H1 (cell line): ENCODE measurements around the gene SH3GL2.

Experiments
- CTCF ChIP-seq, 3 experiments: IDR thresholded peaks; 1 replicate in 2 of 3; 2 replicates in 1 of 3; pipeline versions ENCODE4 v1.5.1 to v1.6.1; 2011; ENCODE audit warnings: low read length in 3 of 3, mild to moderate bottlenecking in 3 of 3, inconsistent platforms in 2 of 3, low read depth in 1 of 3, moderate library complexity in 1 of 3; ENCODE audit not compliant: insufficient read depth in 1 of 3; ENCODE audit errors: control extremely low read depth in 1 of 3
- E2F6 ChIP-seq: IDR thresholded peaks from 2 replicates; pipeline ENCODE4 v1.6.1; 2012; ENCODE audit warnings: inconsistent platforms
- KDM5A ChIP-seq: fragments of 200-600 bp; IDR thresholded peaks from 2 replicates; pipeline ENCODE4 v1.7.1; 2012; ENCODE audit warnings: mild to moderate bottlenecking, low read length, inconsistent platforms, mixed read lengths
- POLR2A ChIP-seq, 2 experiments: IDR thresholded peaks; 1 replicate in 1 of 2; 2 replicates in 1 of 2; pipeline ENCODE4 v1.6.1; 2011; ENCODE audit warnings: low read depth in 2 of 2, low read length in 2 of 2, mild to moderate bottlenecking in 2 of 2; ENCODE audit errors: control extremely low read depth in 1 of 2
- RBBP5 ChIP-seq: IDR thresholded peaks from 2 replicates; pipeline ENCODE4 v1.7.1; 2012; ENCODE audit warnings: low read depth, mild to moderate bottlenecking, inconsistent platforms, low read length, moderate library complexity, borderline replicate concordance
- SUZ12 ChIP-seq: fragments of 200-600 bp; sonication (generic); IDR thresholded peaks from 2 replicates; pipeline ENCODE4 v1.6.1; 2012; ENCODE audit warnings: mild to moderate bottlenecking, inconsistent platforms, low read length, moderate library complexity, mixed read lengths
- TAF1 ChIP-seq: IDR thresholded peaks from 2 replicates; pipeline ENCODE4 v1.6.1; 2011; ENCODE audit warnings: mild to moderate bottlenecking, low read depth, low read length

- TF ChIP-seq POLR2A (IDR thresholded peaks at IDR 0.05; ENCODE audit: control extremely low read depth in 1 of 2, low read depth in 2 of 2, low read length in 2 of 2): no peak
- no peak for TF ChIP-seq TAF1
- TF ChIP-seq CTCF (IDR thresholded peaks at IDR 0.05; ENCODE audit: control extremely low read depth in 1 of 3, insufficient read depth in 1 of 3, low read depth in 1 of 3, low read length in 3 of 3): peak in 1 of 3 experiments; percentile 24; a peak in 2 of 4 replicates
- TF ChIP-seq KDM5A: no peak
- no peak for TF ChIP-seq E2F6
- TF ChIP-seq RBBP5: no peak
- TF ChIP-seq SUZ12: no peak
Observed at GRCh38 chr9:17793713-17794622, 215.1 kb downstream of the SH3GL2 start.
